ENCODE data around the gene GRM8.

The GRM8 gene

GRCh38 chr7:127231415-127231814 is 21.3 kb downstream of the GRM8 start:
- no peak for DNase-seq (ENCODE audit: low read depth in 1 of 2, low spot score in 1 of 2)

GRCh38 chr7:127230192-127230925 is 22.4 kb downstream of the GRM8 start:
- no peak for DNase-seq (ENCODE audit: low read depth in 1 of 2, low spot score in 1 of 2)

- DNase-seq (ENCODE audit: low read depth in 1 of 2, low spot score in 1 of 2) = no peak
Observed at GRCh38 chr7:127226685-127227374, 25.9 kb downstream of the GRM8 start.

GRCh38 chr7:127221731-127222130 is 31.0 kb downstream of the GRM8 start:
- DNase-seq (ENCODE audit: low read depth in 1 of 2, low spot score in 1 of 2) = no peak

- no peak for DNase-seq (ENCODE audit: low read depth in 1 of 2, low spot score in 1 of 2)
Observed at GRCh38 chr7:127214956-127215718, 37.6 kb downstream of the GRM8 start.

GRCh38 chr7:127209886-127210285 is 42.9 kb downstream of the GRM8 start:
- no peak for DNase-seq (ENCODE audit: low read depth in 1 of 2, low spot score in 1 of 2)

- DNase-seq (ENCODE audit: low read depth in 1 of 2, low spot score in 1 of 2) = no peak
Observed at GRCh38 chr7:127208860-127209259, 43.9 kb downstream of the GRM8 start.

- DNase-seq (ENCODE audit: low read depth in 1 of 2, low spot score in 1 of 2) = no peak
Observed at GRCh38 chr7:127208351-127208750, 44.4 kb downstream of the GRM8 start.

GRCh38 chr7:127207806-127208205 is 44.9 kb downstream of the GRM8 start:
- DNase-seq (ENCODE audit: low read depth in 1 of 2, low spot score in 1 of 2) = no peak

GRCh38 chr7:127207230-127207629 is 45.5 kb downstream of the GRM8 start:
- DNase-seq (ENCODE audit: low read depth in 1 of 2, low spot score in 1 of 2) = no peak

GRCh38 chr7:127194571-127194970 is 58.2 kb downstream of the GRM8 start:
- no peak for DNase-seq (ENCODE audit: low read depth in 1 of 2, low spot score in 1 of 2)

- no peak for DNase-seq (ENCODE audit: low read depth in 1 of 2, low spot score in 1 of 2)
Observed at GRCh38 chr7:127189886-127190285, 62.9 kb downstream of the GRM8 start.

- no peak for DNase-seq (ENCODE audit: low read depth in 1 of 2, low spot score in 1 of 2)
Observed at GRCh38 chr7:127189074-127189473, 63.7 kb downstream of the GRM8 start.

- no peak for DNase-seq (ENCODE audit: low read depth in 1 of 2, low spot score in 1 of 2)
Observed at GRCh38 chr7:127187740-127188139, 65.0 kb downstream of the GRM8 start.

- no peak for DNase-seq (ENCODE audit: low read depth in 1 of 2, low spot score in 1 of 2)
Observed at GRCh38 chr7:127186686-127187085, 66.1 kb downstream of the GRM8 start.

GRCh38 chr7:127177156-127177555 is 75.6 kb downstream of the GRM8 start:
- no peak for DNase-seq (ENCODE audit: low read depth in 1 of 2, low spot score in 1 of 2)

GRCh38 chr7:127162366-127162765 is 90.4 kb downstream of the GRM8 start:
- no peak for DNase-seq (ENCODE audit: low read depth in 1 of 2, low spot score in 1 of 2)

GRCh38 chr7:127158659-127159058 is 94.1 kb downstream of the GRM8 start:
- no peak for DNase-seq (ENCODE audit: low read depth in 1 of 2, low spot score in 1 of 2)

- no peak for DNase-seq (ENCODE audit: low read depth in 1 of 2, low spot score in 1 of 2)
Observed at GRCh38 chr7:127154958-127155357, 97.8 kb downstream of the GRM8 start.

GRCh38 chr7:127154101-127154500 is 98.6 kb downstream of the GRM8 start:
- DNase-seq (ENCODE audit: low read depth in 1 of 2, low spot score in 1 of 2) = no peak

- no peak for DNase-seq (ENCODE audit: low read depth in 1 of 2, low spot score in 1 of 2)
Observed at GRCh38 chr7:127153315-127153714, 99.4 kb downstream of the GRM8 start.

GRCh38 chr7:127152423-127152822 is 100.3 kb downstream of the GRM8 start:
- DNase-seq (ENCODE audit: low read depth in 1 of 2, low spot score in 1 of 2) = no peak
